ENCODE data around the gene NPHP1.
"Not testable (repeated sequence)": the region's sequence is repeated elsewhere in the genome, so short reads cannot be mapped to it uniquely, and the experiment has no call there.

Gene NPHP1

DNA sequence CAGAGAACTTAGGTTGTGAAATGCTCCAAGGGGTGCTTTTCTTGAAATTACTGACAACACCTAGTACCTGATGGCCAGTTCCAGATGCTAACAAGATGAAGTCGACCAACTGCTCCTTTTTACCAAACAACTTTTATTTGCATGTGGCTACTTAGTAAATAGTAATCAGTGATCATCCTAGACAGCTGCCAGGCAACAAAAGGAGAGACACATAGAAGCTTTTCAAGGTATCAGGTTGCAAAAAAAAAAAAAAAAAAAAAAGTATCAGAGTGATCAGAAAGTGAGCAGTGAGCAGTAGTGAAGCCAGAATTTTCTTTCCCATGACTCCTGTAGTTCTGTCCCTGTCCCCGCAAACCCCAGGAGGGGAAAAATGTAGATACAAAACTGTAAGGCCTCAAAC lies 121.1 kb downstream of the NPHP1 start:
- H3K4me3 ChIP-seq (ENCODE audit: low read depth, low read length); DNase-seq (ENCODE audit: low read depth): not testable (repeated sequence)

DNA sequence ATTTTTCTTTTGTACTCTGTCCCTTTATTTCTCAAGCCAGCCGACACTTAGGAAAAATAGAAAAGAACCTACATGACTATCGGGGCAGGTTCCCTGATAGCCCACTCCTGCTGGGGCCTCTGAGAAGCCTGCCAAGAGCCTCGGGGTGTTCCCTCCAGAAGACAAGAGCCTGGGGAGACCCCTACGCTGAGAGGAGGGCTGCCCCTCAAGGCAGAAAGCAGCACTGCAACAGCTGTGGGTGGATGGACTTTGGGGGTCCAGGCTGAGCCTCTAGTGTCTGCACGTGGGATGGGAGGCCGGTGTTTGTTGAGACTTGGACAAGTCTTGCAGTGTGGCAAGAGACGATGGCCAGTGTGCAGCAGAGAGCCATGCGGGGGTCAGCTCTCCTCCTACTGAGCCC lies 121.7 kb downstream of the NPHP1 start:
- DNase-seq (ENCODE audit: low read depth); H3K4me3 ChIP-seq (ENCODE audit: low read depth, low read length): not testable (repeated sequence)

DNA sequence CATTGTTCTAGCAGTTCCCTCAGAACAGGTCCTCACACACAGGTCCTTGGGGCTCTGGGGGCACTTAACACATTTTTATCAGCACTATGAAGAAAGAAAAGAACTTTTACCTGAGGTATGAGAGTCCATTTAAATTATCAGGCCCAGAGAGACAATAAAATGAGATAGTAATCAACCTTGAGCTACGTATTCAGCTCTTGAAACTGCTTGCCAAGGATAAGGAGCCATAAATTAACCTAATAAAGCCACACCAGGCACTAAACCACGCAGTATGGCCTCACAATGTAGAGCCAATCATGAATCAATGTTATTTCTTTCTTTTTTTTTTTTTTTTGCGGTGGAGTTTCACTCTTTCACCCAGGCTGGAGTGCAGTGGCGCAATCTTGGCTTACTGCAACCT lies 126.7 kb downstream of the NPHP1 start:
- not testable (repeated sequence) for DNase-seq (ENCODE audit: low read depth); H3K4me3 ChIP-seq (ENCODE audit: low read depth, low read length)

DNA sequence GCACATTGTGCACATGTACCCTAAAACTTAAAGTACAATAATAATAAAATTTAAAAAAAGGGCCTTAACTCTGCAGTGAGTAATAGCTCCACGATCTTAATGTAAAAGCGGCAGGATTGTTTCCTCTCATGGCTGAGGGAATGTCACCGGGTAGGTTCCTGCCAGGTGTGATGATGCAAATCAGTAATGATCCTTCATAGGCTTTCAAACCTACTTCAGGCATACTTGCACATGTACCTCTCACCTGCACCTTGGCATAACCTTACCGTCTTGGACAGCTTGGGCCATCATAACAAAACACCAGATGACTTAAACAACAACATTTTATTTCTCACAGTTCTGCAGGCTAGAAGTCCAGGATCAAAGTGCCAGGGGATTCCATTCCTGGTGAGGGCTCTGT lies 128.9 kb downstream of the NPHP1 start:
- DNase-seq (ENCODE audit: low read depth); H3K4me3 ChIP-seq (ENCODE audit: low read depth, low read length): not testable (repeated sequence)

Data from GM12865 (cell line).